Mucosa of rectum (tissue), 2 donors: Measurements from ENCODE around the gene SVEP1.

ENCODE experiments used
- H3K27ac ChIP-seq, 2 donors: one replicate each; pipeline ENCODE4 v1.7.0; 2013; ENCODE audit warnings: inconsistent platforms in 2 of 2, low read depth in 2 of 2, low read length in 2 of 2
- H3K27me3 ChIP-seq, 2 donors: one replicate each; pipeline ENCODE4 v1.7.0; 2013; ENCODE audit warnings: low read length in 2 of 2; ENCODE audit not compliant: control insufficient read depth in 2 of 2, insufficient read depth in 2 of 2
- H3K36me3 ChIP-seq, 2 donors: one replicate each; pipeline ENCODE4 v1.7.0; 2013; ENCODE audit warnings: low read length in 2 of 2; ENCODE audit not compliant: control insufficient read depth in 2 of 2, insufficient read depth in 2 of 2
- H3K4me1 ChIP-seq, 2 donors: one replicate each; pipeline ENCODE4 v1.7.0; 2013; ENCODE audit warnings: low read length in 2 of 2, mild to moderate bottlenecking in 1 of 2; ENCODE audit not compliant: control insufficient read depth in 2 of 2, insufficient read depth in 2 of 2
- H3K4me3 ChIP-seq, 2 donors: one replicate each; pipeline ENCODE4 v1.7.0; 2013; ENCODE audit warnings: low read length in 2 of 2
- H3K9ac ChIP-seq, 2 donors: one replicate each; pipeline ENCODE4 v1.7.0; 2013; ENCODE audit warnings: low read length in 2 of 2, low read depth in 1 of 2, mild to moderate bottlenecking in 1 of 2
- H3K9me3 ChIP-seq, 2 donors: one replicate each; pipeline ENCODE4 v1.7.0; 2013; ENCODE audit warnings: low read length in 2 of 2; ENCODE audit not compliant: control insufficient read depth in 2 of 2
- donor health status: healthy.
- donor health status: Normal muscosa, but diverticular disease.

The SVEP1 gene

DNA sequence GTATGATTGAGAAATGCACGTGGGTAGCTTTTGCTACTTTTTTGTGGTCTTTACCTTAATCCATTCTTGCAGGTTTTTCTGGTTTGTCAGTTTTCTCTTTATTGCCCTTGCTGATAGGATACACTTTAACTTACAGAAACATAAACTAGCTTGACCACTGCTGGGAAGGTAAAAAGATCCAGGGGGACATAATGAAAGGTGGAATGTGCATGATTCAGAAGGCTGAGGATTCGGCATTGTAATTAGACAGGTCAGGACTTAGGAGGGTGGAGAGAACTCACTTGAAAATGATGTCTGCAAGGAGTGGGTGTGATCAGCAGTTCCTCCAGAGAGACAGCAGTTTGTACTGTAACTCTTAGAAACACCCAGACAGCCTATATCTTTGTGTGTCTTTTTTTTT is 222.0 kb downstream of the SVEP1 start:
- Histone ChIP-seq H3K9ac (no peak overlapping the region), H3K27ac (no peak overlapping the region), H3K4me1 (no peaks in the 10 kb centered on the region), H3K27me3 (no peaks in the 10 kb centered on the region), H3K36me3 (no peaks in the 10 kb centered on the region), H3K9me3 (no peaks in the 10 kb centered on the region), H3K4me3 (no peak overlapping the region)

DNA sequence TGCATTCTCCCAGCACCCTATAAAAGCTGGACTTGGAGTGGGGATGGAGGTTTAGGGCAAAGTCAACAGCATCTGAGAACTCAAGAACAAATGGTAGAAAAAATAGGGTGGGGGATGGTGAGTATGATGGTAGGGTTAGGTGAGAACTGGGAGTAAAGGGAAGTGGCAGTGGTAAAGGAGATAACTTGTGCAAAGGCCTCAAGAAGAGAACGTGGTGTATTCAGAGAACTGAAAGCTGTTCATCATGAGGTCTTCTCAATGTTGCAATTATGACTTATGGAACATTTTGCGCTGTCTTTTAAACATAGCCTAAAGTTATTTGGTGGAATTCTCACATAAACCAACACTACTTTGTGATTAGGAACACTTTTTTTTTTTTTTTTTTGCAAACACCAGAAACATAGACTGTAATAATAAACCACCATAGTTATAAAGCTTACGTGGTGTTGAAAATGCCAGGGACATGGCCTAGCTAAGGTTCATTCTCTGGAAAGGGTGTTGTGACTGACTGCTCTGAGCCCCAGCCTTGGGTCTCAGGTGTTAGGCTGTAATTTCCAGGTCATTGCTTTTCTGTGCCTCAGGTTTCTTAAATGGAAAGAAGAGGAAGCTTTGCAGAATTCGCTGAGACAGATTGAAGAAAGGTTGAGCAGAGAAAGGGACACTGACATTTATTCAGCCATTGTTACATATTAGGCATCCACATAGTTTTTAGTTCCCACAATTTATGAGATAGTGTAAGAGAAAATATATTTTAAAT is 222.7 kb downstream of the SVEP1 start:
- H3K27ac ChIP-seq = no peak overlapping the region
- H3K9me3 ChIP-seq = no peaks in the 10 kb centered on the region
- no peaks in the 10 kb centered on the region for H3K36me3 ChIP-seq
- no peak overlapping the region for H3K9ac ChIP-seq
- H3K27me3 ChIP-seq = no peaks in the 10 kb centered on the region
- peaks cover 0 to 2% of the 10 kb centered on the region in 2 donors for H3K4me1 ChIP-seq
- H3K4me3 ChIP-seq = no peak overlapping the region

GRCh38 chr9:110355911-110356310 is 223.6 kb downstream of the SVEP1 start:
- Histone ChIP-seq H3K27ac (no peak overlapping the region), H3K27me3 (no peaks in the 10 kb centered on the region), H3K36me3 (no peaks in the 10 kb centered on the region), H3K4me3 (no peak overlapping the region), H3K9ac (no peak overlapping the region), H3K9me3 (no peaks in the 10 kb centered on the region), H3K4me1 (peaks cover 0 to 6% of the 10 kb centered on the region in 2 donors)

DNA sequence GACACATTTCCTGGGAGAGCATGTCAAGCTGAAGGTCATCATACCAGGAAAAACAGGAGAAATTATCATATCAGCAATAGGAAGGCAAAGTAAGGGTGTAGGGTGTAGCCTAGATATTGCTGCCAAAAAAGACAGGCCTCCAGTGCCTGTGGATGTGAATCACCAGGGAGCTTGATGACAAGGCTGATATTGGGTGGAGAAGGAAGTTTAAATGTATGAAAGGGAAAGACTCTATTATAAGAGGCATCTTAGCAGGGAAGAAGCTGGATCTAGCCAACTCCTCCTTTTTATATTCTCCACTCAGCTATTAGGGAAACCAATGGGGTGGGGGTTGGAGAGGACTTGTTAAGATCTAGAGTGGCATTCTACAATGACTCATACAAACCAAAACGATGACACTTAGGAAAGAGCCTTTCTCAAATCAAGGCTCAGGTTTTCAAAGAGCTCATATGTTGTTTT is 228.5 kb downstream of the SVEP1 start:
- Histone ChIP-seq H3K9ac (no peak overlapping the region), H3K4me1 (peaks cover 0 to 6% of the 10 kb centered on the region in 2 donors), H3K36me3 (no peaks in the 10 kb centered on the region), H3K27me3 (no peaks in the 10 kb centered on the region), H3K4me3 (no peak overlapping the region), H3K9me3 (no peaks in the 10 kb centered on the region), H3K27ac (peak overlapping the region; percentile 0 to 38)

- Histone ChIP-seq H3K9ac (no peak overlapping the region), H3K4me3 (no peak overlapping the region), H3K27ac (no peak overlapping the region), H3K4me1 (peaks cover 0 to 3% of the 10 kb centered on the region in 2 donors), H3K27me3 (no peaks in the 10 kb centered on the region), H3K36me3 (no peaks in the 10 kb centered on the region), H3K9me3 (no peaks in the 10 kb centered on the region)
Measured at GRCh38 chr9:110346325-110346724, 233.2 kb downstream of the SVEP1 start.

GRCh38 chr9:110344821-110345220 is 234.7 kb downstream of the SVEP1 start:
- H3K9ac ChIP-seq = no peak overlapping the region
- no peaks in the 10 kb centered on the region for H3K9me3 ChIP-seq
- H3K4me3 ChIP-seq = no peak overlapping the region

DNA sequence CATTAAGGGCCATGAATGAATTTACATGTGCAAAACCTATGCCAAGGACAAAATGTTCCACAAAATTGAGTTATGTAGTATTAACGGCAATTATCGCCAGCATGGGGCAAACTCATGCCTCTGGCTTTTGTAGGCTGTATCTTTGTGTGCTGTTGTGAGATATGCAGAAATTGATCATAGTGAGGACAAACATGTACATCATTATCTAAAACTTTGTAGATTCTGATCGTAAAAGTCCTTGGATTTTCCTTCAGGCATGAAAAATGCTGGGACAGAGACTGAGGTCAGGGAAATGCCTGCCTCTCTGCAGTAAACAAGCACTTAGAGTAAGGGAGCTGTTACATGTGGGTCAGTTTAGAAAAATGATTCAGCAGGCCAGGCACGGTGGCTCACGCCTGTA is 236.0 kb downstream of the SVEP1 start:
- Histone ChIP-seq H3K27me3 (no peaks in the 10 kb centered on the region), H3K4me3 (no peak overlapping the region), H3K9ac (no peak overlapping the region), H3K4me1 (no peaks in the 10 kb centered on the region), H3K9me3 (no peaks in the 10 kb centered on the region), H3K36me3 (no peaks in the 10 kb centered on the region), H3K27ac (no peak overlapping the region)

More at GRCh38 chr9:110344821-110345220, 234.7 kb downstream of the SVEP1 start:
- Histone ChIP-seq H3K4me1 (no peaks in the 10 kb centered on the region), H3K36me3 (no peaks in the 10 kb centered on the region), H3K27ac (no peak overlapping the region), H3K27me3 (no peaks in the 10 kb centered on the region)

DNA sequence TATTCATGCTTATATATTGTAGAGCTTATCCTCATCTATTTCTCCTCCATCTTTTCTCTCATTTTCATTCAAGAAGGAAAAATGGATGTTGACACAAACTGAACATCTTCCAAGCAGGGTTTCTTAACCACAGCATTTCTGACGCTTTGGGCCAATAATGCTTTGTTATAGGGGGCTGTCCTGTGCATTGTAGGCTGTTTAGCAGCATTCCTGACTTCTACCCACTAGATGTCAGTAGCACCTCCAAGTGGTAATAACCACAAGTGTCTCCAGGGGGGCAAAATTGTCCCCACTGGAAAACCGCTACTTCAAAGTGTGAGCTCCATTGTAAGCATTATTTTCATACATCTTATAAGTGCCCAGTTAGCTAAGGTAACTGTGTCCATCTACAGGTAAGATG is 239.2 kb downstream of the SVEP1 start:
- H3K4me3 ChIP-seq = no peak overlapping the region
- H3K27me3 ChIP-seq = no peaks in the 10 kb centered on the region
- H3K9ac ChIP-seq = no peak overlapping the region
- H3K27ac ChIP-seq = no peak overlapping the region
- H3K9me3 ChIP-seq = no peaks in the 10 kb centered on the region
- H3K36me3 ChIP-seq = no peaks in the 10 kb centered on the region
- H3K4me1 ChIP-seq = no peaks in the 10 kb centered on the region

DNA sequence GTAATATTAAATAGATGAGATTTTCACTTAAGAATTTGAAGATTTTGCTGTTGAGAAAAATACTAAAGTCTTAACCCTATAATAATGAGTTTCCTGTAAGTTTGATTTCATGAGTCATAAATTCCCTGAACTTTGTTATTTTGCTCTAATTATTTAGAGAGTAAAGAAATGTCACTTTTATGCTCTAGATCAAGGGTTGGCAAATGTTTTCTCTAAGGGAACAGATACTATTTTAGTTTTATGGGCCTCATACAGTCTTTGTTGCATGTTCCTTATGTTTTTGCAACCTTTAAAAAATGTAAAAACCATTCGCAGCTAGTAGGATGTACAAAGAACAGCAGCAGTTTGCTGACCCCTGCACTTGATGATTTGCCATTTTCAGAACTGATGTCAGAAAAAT is 241.4 kb downstream of the SVEP1 start:
- Histone ChIP-seq H3K9me3 (no peaks in the 10 kb centered on the region), H3K4me3 (no peak overlapping the region), H3K9ac (no peak overlapping the region), H3K27me3 (no peaks in the 10 kb centered on the region), H3K27ac (no peak overlapping the region), H3K36me3 (no peaks in the 10 kb centered on the region), H3K4me1 (no peaks in the 10 kb centered on the region)

GRCh38 chr9:110337727-110338126 is 241.8 kb downstream of the SVEP1 start, which contains the start of gene TXNDC8:
Gene TXNDC8, minus strand, starts transcription at chr9:110337863.
- H3K27ac ChIP-seq = no peak within 1 kb of the TSS
- no peaks in the 10 kb centered on the region for H3K4me1 ChIP-seq
- no peaks in the 10 kb centered on the region for H3K27me3 ChIP-seq
- no peak within 1 kb of the TSS for H3K9ac ChIP-seq
- H3K4me3 ChIP-seq = no peak within 1 kb of the TSS
- no peaks in the 10 kb centered on the region for H3K9me3 ChIP-seq
- no peaks in the 10 kb centered on the region for H3K36me3 ChIP-seq
